GM12878 (cell line): ENCODE results near the gene C21orf91. TPM values are rescaled to one million over a fixed set of nuclear protein-coding genes. Genes with fewer than 3 reads are reported as not detected.

ENCODE experiments used
- HDAC6 ChIP-seq: fragments of 200-600 bp; sonication (generic); IDR thresholded peaks from one replicate; pipeline ENCODE4 v1.8.0; 2017; ENCODE audit warnings: antibody characterized with exemption; ENCODE audit not compliant: unreplicated experiment
- JUNB ChIP-seq: IDR thresholded peaks from 2 replicates; pipeline ENCODE4 v1.6.1; 2016; ENCODE audit warnings: antibody characterized with exemption, mild to moderate bottlenecking
- POLR2A ChIP-seq: IDR thresholded peaks from 2 replicates; pipeline ENCODE4 v1.6.1; 2011; ENCODE audit warnings: low read depth, mild to moderate bottlenecking, low read length
- RBBP5 ChIP-seq: fragments of 200-600 bp; sonication (generic); conservative IDR thresholded peaks from 2 replicates; pipeline ENCODE4 v1.6.1; 2016
- SIX5 ChIP-seq: IDR thresholded peaks from 2 replicates; pipeline ENCODE4 v1.6.1; 2011; ENCODE audit warnings: mild to moderate bottlenecking, low read depth, low read length, moderate library complexity; ENCODE audit not compliant: severe bottlenecking
- ZNF24 ChIP-seq: fragments of 450-650 bp; IDR thresholded peaks from 2 replicates; pipeline ENCODE4 v1.6.1; 2017; ENCODE audit warnings: antibody characterized with exemption, mild to moderate bottlenecking
- ZNF622 ChIP-seq: fragments of 450-650 bp; IDR thresholded peaks from 2 replicates; pipeline ENCODE4 v1.6.1; 2017; ENCODE audit warnings: mild to moderate bottlenecking, inconsistent platforms
- ZSCAN29 ChIP-seq: fragments of 450-650 bp; IDR thresholded peaks from 2 replicates; pipeline ENCODE4 v1.6.1; 2017; ENCODE audit warnings: mild to moderate bottlenecking, moderate library complexity
- polyA plus RNA-seq, 11 experiments: library from polyadenylated mRNA; depleted of rRNA in 4 of 11; unstranded in 6 of 11; stranded (reverse) in 5 of 11; fragments of >200 nt; fragmentation: Nextera tagmentation in 4 of 11; fragmentation: Illumina TruSeq in 1 of 11; extraction: Ambion mirVana in 4 of 11; extraction: Trizol in 1 of 11; gene quantifications; 1 replicate in 1 of 11; 2 replicates in 10 of 11; pipeline versions ENCODE4 v1.2.1 to v1.2.3, GENCODE V29; 2011 to 2016; ENCODE audit warnings: inconsistent platforms in 2 of 11, missing spikeins in 2 of 11, low read depth in 1 of 11
- total RNA-seq, 4 experiments: library from RNA; depleted of rRNA in 3 of 4; stranded (reverse); fragments of >200 nt in 3 of 4; fragmentation: Illumina TruSeq in 1 of 4; extraction: Trizol in 1 of 4; gene quantifications; 2 replicates each; pipeline versions ENCODE4 v1.2.1 to v1.2.3, GENCODE V29; 2013 to 2021
- TF ChIP-seq, protein P1 (sequence below): IDR thresholded peaks from 2 replicates; pipeline ENCODE4 v1.6.1; 2012; ENCODE audit warnings: low read depth, low read length, improper control_type of control experiment
- TF ChIP-seq, protein P2 (sequence below): fragments of 450-650 bp; IDR thresholded peaks from 2 replicates; pipeline ENCODE4 v1.6.1; 2017; ENCODE audit warnings: low read depth, mild to moderate bottlenecking, moderate library complexity
- TF ChIP-seq, protein P3 (sequence below): fragments of 450-650 bp; IDR thresholded peaks from 2 replicates; pipeline ENCODE4 v1.6.1; 2014; ENCODE audit warnings: mild to moderate bottlenecking
- TF ChIP-seq, protein P4 (sequence below): fragments of 450-650 bp; IDR thresholded peaks from 2 replicates; pipeline ENCODE4 v1.6.1; 2017; ENCODE audit warnings: mild to moderate bottlenecking, moderate library complexity
- TF ChIP-seq, protein P5 (sequence below): fragments of 450-650 bp; IDR thresholded peaks from 2 replicates; pipeline ENCODE4 v1.6.1; 2017; ENCODE audit warnings: mild to moderate bottlenecking, low read depth, inconsistent platforms; ENCODE audit not compliant: poor library complexity, severe bottlenecking
- TF ChIP-seq, protein P6 (sequence below): IDR thresholded peaks from 2 replicates; pipeline ENCODE4 v1.6.1; 2011; ENCODE audit warnings: mild to moderate bottlenecking, low read depth, low read length, moderate library complexity; ENCODE audit not compliant: insufficient replicate concordance
- TF ChIP-seq, protein P7 (sequence below): fragments of 450-650 bp; IDR thresholded peaks from 2 replicates; pipeline ENCODE4 v1.6.1; 2016; ENCODE audit warnings: mild to moderate bottlenecking, moderate library complexity, borderline replicate concordance

The C21orf91 gene
- total and polyA plus RNA-seq, 10 of the 15 experiments (the other 5 are each of a cell fraction or from before 2014, with no cell fraction given), result 9.3 to 40.3 (median 29.8) TPM

DNA sequence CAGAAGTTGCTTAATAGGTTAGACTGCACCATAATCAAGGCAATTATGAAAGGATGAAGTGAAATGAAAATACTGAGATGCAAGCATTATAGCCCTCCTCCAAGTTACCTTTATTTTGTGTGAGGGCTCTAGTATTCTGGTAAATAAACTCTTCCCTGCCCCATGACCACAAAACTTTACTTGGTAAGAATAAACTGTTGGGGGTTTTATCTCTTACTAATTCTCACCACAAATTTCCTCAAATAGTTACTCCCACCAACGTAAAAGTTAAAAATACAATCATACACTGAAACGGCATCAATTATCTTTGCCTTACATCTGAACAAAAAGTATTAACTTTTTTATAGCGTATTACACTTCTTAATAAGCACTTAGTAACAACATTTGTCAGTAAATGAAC, 29.5 kb downstream of the C21orf91 start (continued):
- TF ChIP-seq, protein P1, sequence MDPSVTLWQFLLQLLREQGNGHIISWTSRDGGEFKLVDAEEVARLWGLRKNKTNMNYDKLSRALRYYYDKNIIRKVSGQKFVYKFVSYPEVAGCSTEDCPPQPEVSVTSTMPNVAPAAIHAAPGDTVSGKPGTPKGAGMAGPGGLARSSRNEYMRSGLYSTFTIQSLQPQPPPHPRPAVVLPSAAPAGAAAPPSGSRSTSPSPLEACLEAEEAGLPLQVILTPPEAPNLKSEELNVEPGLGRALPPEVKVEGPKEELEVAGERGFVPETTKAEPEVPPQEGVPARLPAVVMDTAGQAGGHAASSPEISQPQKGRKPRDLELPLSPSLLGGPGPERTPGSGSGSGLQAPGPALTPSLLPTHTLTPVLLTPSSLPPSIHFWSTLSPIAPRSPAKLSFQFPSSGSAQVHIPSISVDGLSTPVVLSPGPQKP, result no peak
- TF ChIP-seq ZNF24 (peak; percentile 92), HDAC6 (no peak), JUNB (0 out of 2 replicates have a peak, but pooled peaks have one; percentile 15), RBBP5 (no peak), SIX5 (no peak), ZSCAN29 (no peak), POLR2A (no peak), ZNF622 (no peak)
- TF ChIP-seq, protein P2, sequence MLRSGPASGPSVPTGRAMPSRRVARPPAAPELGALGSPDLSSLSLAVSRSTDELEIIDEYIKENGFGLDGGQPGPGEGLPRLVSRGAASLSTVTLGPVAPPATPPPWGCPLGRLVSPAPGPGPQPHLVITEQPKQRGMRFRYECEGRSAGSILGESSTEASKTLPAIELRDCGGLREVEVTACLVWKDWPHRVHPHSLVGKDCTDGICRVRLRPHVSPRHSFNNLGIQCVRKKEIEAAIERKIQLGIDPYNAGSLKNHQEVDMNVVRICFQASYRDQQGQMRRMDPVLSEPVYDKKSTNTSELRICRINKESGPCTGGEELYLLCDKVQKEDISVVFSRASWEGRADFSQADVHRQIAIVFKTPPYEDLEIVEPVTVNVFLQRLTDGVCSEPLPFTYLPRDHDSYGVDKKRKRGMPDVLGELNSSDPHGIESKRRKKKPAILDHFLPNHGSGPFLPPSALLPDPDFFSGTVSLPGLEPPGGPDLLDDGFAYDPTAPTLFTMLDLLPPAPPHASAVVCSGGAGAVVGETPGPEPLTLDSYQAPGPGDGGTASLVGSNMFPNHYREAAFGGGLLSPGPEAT, result peak; percentile 59; the same call in 1 of the 2 replicates
- TF ChIP-seq, protein P3, sequence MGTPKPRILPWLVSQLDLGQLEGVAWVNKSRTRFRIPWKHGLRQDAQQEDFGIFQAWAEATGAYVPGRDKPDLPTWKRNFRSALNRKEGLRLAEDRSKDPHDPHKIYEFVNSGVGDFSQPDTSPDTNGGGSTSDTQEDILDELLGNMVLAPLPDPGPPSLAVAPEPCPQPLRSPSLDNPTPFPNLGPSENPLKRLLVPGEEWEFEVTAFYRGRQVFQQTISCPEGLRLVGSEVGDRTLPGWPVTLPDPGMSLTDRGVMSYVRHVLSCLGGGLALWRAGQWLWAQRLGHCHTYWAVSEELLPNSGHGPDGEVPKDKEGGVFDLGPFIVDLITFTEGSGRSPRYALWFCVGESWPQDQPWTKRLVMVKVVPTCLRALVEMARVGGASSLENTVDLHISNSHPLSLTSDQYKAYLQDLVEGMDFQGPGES, result no peak
- TF ChIP-seq, protein P4, sequence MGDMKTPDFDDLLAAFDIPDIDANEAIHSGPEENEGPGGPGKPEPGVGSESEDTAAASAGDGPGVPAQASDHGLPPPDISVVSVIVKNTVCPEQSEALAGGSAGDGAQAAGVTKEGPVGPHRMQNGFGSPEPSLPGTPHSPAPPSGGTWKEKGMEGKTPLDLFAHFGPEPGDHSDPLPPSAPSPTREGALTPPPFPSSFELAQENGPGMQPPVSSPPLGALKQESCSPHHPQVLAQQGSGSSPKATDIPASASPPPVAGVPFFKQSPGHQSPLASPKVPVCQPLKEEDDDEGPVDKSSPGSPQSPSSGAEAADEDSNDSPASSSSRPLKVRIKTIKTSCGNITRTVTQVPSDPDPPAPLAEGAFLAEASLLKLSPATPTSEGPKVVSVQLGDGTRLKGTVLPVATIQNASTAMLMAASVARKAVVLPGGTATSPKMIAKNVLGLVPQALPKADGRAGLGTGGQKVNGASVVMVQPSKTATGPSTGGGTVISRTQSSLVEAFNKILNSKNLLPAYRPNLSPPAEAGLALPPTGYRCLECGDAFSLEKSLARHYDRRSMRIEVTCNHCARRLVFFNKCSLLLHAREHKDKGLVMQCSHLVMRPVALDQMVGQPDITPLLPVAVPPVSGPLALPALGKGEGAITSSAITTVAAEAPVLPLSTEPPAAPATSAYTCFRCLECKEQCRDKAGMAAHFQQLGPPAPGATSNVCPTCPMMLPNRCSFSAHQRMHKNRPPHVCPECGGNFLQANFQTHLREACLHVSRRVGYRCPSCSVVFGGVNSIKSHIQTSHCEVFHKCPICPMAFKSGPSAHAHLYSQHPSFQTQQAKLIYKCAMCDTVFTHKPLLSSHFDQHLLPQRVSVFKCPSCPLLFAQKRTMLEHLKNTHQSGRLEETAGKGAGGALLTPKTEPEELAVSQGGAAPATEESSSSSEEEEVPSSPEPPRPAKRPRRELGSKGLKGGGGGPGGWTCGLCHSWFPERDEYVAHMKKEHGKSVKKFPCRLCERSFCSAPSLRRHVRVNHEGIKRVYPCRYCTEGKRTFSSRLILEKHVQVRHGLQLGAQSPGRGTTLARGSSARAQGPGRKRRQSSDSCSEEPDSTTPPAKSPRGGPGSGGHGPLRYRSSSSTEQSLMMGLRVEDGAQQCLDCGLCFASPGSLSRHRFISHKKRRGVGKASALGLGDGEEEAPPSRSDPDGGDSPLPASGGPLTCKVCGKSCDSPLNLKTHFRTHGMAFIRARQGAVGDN, result no peak
- TF ChIP-seq, protein P5, sequence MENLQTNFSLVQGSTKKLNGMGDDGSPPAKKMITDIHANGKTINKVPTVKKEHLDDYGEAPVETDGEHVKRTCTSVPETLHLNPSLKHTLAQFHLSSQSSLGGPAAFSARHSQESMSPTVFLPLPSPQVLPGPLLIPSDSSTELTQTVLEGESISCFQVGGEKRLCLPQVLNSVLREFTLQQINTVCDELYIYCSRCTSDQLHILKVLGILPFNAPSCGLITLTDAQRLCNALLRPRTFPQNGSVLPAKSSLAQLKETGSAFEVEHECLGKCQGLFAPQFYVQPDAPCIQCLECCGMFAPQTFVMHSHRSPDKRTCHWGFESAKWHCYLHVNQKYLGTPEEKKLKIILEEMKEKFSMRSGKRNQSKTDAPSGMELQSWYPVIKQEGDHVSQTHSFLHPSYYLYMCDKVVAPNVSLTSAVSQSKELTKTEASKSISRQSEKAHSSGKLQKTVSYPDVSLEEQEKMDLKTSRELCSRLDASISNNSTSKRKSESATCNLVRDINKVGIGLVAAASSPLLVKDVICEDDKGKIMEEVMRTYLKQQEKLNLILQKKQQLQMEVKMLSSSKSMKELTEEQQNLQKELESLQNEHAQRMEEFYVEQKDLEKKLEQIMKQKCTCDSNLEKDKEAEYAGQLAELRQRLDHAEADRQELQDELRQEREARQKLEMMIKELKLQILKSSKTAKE, result peak; percentile 46
- TF ChIP-seq, protein P6, sequence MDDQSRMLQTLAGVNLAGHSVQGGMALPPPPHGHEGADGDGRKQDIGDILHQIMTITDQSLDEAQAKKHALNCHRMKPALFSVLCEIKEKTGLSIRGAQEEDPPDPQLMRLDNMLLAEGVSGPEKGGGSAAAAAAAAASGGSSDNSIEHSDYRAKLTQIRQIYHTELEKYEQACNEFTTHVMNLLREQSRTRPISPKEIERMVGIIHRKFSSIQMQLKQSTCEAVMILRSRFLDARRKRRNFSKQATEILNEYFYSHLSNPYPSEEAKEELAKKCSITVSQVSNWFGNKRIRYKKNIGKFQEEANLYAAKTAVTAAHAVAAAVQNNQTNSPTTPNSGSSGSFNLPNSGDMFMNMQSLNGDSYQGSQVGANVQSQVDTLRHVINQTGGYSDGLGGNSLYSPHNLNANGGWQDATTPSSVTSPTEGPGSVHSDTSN, result no peak
- TF ChIP-seq, protein P7, sequence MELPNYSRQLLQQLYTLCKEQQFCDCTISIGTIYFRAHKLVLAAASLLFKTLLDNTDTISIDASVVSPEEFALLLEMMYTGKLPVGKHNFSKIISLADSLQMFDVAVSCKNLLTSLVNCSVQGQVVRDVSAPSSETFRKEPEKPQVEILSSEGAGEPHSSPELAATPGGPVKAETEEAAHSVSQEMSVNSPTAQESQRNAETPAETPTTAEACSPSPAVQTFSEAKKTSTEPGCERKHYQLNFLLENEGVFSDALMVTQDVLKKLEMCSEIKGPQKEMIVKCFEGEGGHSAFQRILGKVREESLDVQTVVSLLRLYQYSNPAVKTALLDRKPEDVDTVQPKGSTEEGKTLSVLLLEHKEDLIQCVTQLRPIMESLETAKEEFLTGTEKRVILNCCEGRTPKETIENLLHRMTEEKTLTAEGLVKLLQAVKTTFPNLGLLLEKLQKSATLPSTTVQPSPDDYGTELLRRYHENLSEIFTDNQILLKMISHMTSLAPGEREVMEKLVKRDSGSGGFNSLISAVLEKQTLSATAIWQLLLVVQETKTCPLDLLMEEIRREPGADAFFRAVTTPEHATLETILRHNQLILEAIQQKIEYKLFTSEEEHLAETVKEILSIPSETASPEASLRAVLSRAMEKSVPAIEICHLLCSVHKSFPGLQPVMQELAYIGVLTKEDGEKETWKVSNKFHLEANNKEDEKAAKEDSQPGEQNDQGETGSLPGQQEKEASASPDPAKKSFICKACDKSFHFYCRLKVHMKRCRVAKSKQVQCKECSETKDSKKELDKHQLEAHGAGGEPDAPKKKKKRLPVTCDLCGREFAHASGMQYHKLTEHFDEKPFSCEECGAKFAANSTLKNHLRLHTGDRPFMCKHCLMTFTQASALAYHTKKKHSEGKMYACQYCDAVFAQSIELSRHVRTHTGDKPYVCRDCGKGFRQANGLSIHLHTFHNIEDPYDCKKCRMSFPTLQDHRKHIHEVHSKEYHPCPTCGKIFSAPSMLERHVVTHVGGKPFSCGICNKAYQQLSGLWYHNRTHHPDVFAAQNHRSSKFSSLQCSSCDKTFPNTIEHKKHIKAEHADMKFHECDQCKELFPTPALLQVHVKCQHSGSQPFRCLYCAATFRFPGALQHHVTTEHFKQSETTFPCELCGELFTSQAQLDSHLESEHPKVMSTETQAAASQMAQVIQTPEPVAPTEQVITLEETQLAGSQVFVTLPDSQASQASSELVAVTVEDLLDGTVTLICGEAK, result no peak
